HG02973 (cell line): ENCODE results near the gene ODAD4.
"Not testable (repeated sequence)": the region's sequence is repeated elsewhere in the genome, so short reads cannot be mapped to it uniquely, and the experiment has no call there.

Source experiments
- ATAC-seq: cut with Tn5 transposase; IDR thresholded peaks from one replicate; pipeline ENCODE4 v1.9.1; 2021; ENCODE audit warnings: moderate library complexity; ENCODE audit not compliant: unreplicated experiment

ODAD4 gene

DNA sequence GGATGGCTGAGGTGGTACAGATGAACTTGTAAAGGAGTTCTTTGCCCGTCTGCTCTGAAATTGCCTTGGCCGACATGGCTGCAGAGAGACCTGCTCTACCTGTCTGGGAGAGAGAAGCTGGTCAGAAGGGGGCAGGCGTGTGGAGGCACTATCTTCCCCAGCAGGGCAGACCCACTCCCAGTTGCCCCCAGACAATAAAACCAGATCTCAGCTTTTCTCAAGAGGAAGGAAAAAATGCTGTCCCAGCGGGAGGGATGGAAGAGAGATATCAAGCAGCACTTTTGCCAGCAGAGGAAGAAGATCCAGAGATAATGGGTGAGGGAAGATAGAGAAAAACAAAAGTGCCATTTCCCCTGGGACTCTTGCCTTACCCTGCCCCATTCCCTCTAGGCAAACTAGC lies 16.6 kb upstream of the ODAD4 start:
- ATAC-seq = no peak

DNA sequence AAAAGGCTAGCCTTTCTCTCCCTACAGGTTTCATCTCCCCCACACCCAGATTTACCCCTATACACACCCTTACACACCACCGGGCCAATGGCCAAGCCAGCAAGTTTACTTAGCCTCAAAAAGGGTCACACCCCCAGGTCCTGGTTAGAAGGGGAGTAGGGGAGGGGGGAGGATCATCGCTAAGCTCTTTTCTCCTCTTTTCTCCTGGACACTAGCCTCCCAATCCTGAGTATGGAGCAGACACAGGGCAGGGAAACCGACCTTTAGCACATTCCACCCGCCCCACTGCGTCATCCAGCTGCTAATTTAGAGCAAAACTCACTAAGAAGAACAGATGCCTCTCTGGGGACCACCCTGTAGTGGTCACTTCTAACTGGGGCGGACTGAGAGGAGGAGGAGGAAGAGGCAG lies 16.1 kb upstream of the ODAD4 start:
- no peak for ATAC-seq

DNA sequence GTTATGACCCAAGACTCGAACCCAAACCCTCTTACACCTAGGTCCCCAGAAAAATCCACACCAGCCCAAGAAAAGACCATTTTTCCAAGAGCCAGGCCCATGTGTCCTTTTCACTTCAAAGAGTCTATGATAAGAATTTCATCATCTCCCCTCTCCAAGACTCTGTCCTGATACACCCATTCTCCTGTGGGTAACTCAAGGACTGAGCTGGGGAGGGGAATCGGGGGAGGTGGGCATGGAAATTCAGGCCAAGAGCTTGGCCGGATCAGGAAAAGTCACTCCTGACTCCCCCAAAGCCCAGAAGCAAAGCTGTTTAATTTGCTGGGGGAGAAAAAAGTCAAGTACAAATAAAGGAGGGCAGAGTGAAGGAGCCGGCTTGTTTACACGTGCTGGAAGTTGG lies 15.4 kb upstream of the ODAD4 start:
- ATAC-seq = no peak

DNA sequence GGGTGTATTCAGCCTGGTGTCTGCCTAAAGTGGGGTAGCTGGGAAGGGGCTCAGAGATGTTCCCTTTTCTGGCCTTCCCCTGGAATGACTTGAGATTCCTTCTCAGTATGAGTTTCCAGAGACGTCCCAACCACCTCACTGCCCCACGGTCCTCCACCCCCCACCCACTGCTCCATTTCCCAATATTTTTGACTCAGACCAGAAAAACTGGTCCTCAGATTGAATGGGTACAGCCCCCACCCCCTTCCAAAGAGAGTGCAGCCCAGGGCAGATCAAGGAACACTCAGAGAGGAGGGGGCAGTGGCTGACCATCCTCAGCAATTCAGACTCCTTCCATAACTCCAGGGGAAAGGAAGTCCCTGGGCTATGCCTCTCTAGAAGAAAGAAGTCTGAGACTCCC lies 14.9 kb upstream of the ODAD4 start:
- no peak for ATAC-seq

DNA sequence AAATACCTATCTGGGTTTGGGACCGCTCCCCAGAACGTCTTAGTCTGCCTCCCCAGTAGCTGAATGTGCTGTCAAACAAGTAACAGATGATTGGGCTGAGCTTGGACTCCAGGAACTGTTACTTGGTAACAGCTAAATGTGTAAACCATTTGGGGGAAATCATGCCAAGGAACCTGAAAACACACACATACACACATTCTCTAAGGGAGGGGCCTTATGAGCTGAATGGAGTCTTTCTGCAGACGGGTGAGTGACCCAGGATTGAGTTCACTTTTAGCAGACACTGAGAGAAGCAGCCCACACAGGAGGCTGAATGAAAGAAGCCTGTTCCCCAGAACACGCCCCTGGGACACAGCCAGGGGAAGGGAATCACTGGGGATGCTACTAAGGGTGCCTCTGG lies 13.2 kb upstream of the ODAD4 start:
- ATAC-seq = no peak

DNA sequence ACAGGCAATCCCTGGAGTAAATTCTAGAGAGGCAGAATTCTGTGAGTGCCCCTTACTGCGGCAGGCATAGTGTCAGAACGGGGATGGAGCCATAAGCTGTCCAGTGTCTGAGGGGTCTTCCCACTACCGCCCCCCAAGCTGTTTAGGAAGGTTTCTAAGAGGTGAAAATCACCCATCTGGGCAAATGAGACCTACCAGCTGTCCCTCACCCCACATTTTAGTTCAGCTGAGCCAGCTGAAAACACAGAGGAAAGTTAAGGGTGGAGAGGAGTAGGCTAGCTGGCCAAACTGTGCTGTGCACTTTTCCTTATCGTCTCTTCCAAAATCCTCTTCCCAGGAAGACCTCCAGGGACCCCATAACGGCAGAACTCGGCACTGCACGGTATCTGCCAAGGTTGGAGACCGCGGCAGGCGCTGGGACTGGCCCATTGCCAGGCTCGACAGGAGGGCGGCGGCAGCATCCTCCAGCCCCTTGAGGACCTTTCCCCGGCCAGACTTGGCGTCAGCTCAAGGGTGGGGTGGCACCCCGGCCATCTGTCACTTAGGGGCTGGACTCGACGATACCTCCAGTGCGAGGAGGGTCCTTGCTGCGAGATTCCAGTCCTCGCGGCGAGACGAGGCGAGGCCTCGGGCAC lies 12.6 kb upstream of the ODAD4 start:
- ATAC-seq = peak; percentile 11

DNA sequence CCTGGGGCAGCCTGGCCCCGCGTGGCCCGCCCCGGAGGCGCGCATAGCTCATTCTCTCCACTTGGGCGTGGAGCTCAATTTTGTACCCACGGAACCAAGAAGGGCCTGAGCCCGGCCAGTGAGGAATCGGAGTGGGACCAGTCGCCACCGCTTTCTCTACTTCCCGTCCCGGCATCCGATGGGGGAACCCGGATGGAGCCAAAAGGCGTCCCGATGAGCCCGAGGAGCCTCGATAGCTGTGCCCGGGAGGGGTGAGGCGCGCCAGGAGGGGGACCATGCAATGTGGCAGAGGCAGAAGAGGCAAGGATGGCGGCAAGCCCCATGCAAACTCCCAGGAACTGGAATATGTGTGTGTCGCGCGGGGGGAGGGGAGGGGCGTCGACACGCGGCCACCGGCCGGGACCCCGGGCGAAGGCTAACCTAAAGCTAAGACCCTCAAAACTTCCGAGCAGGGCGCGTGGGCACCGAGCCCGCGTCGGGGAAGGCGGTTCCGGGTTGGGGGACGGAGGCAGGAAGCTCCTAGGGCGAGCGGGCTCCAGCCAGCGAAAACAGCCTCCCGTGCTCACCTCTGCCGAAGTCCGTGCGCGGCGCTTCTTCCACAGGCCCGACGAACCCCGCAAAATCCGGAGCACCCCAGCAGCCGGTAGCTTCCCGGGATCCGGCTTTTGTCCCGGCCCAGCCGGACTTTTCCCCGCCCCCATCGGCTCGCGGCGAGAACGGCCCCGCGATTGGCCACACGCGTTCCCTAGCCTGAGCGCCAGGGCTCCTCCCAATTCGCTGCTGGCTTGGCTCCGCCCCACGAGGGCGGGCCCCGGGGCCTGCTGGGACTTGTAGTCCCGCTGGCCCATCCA lies 11.9 kb upstream of the ODAD4 start, which contains the start of gene ACLY:
Gene ACLY, minus strand, starts transcription at position 638 of the 851 bp plus-strand sequence. CDS start 5,078 bp downstream, outside the sequence.
- ATAC-seq = peak; percentile 87

DNA sequence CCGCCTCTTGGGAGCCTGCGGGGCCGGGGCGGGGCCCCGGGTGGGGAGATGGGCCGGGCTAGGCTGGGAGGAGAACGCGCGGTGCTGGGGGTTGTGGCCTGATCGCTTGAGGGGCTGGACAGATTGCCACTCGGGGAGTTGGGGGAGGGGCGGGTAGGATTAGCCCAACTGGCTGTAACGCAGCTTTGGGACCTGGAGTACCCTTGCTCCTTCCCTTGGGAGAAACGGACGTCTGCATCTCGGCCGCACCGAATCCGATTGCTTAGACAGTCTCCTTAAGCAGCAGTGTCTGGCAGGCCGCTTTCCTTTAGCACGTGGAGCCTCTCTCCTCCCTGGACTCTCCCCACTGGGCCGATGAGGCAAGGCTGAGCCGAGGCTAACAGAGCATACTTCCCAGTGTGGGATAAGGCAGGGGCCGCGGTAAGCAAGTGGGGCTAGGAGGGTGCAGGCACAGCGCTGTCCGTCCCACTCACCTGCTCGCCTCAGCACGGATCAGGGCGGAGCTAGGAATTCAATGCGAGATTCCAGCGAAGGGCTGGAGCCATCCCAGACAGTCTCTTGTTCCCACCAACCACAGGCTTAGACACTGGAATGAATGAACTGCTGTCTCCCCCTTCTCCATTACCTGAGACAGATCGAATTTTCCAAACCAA lies 11.1 kb upstream of the ODAD4 start:
- no peak for ATAC-seq

DNA sequence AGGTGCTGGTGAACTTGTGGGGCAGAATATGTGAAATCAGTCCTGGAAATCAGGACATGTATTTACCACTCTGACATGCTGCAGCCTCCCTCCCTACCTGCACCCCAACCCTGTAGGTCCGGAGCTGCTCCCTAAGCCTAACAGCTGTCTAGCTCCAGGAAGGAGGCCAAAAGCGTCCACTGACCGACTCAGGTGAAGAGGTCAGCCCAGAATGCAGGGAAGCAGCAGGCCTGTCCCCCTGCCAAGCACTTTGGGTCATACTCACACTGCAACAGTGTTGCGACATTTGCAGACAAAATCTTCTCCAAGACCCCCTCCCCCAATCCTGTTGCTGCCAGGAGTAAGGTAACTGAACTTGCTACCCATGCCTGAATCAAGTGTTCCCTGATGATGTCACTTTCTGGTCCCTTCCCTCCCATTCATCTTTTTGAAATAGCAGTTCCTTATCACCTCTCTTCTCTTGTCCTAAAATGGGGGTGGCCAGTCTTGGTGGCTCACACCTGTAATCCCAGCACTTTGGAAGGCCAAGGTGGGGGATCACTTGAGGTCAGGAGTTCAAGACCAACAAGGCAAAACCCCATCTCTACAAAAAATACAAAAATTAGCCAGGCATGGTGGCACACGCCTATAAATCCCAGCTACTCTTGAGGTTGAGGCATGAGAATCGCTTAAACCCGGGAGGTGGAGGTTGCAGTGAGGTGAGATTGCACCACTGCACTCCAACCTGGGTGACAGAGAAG lies 10.4 kb upstream of the ODAD4 start:
- no peak for ATAC-seq

DNA sequence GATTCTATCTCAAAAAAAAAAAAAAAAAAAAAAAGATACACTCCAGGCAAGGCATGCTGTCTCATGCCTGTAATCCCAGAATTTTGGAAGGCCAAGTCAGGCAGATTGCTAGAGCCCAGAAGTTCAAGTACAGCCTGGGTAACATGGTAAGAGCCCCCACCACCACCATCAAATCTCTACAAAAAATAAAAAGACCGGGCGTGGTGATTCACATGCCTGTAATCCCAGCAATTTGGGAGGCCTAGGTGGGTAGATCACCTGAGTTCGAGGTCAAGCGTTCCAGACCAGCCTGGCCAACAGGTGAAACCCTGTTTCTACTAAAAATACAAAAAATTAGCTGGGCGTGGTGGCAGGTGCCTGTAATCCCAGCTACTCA lies 9.8 kb upstream of the ODAD4 start:
- ATAC-seq = no peak

DNA sequence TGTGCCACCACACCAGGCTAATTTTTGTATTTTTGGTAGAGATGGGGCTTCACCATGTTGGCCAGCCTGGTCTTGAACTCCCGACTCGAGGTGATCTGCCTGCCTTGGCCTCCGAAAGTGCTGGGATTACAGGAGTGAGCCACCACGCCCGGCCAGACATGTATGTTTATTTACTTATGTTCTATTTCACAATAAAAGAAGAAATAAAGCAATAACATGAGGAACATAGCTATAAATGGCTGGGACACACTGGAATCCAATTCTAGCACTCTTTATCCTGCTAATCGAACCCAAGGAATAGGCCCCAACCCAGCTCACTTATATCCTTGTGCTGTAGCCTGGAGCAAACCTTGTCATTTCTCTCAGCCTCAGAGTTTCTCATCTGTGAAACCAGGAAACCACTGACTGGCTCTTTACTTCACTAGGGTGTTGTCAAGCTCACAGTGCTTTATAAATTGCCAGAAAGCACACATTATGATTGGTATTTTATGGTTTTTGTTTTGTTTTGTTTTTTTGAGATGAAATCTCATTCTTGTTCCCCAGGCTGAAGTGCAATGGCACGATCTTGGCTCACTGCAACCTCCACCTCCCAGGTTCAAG lies 4.3 kb upstream of the ODAD4 start:
- ATAC-seq = no peak

DNA sequence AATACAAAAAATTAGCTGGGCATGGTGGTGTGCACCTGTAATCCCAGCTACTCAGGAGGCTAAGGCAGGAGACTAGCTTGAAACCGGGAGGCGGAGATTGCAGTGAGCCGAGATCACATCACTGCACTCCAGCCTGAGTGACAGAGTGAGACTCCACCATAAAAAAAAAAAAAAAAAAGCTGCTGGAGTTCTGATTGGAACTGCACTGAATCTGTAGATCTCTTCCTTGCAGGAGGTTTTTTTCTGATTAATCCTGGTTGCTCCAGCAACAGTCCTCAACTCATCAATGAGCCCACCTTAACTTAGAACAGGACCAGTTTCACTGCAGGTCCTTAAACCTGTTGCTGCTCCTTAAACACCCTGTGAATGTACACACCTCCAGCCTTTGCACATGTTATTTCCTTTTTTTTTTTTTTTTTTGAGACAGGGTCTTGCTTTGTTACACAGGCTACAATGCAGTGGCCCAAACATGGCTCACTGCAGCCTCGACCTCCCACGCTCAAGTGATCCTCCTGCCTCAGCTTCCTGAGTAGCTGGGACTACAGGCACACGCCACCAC lies 1.6 kb upstream of the ODAD4 start:
- ATAC-seq = no peak

DNA sequence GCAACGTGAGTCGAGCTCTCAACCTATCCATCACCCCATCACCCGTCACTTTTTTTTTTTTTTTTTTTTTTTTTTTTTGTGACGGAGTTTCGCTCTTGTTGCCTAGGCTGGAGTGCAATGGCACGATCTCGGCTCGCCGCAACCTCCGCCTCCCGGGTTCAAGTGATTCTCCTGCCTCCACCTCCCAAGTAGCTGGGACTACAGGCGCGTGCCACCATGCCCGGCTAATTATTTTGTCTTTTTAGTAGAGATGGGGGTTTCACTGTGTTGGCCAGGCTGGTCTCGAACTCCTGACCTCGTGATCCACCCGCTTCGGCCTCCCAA lies 378 bp downstream of the ODAD4 start:
- peak; percentile 20 for ATAC-seq

DNA sequence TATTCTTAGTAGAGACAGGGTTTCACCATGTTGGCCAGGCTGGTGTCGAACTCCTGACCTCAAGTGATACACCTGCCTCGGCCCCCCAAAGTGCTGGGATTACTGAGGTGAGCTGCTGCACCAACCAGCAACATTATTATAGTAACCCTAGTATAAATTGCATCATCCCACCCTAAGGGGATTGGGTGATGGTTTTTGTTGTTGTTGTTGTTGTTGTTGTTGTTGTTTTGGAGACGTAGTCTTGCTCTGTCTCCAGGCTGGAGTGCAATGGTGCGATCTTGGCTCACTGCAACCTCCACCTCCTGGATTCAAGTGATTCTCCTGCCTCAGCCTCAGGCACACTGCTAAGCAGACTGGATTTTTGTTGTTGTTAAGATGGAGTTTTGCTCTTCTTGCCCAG lies 1.3 kb downstream of the ODAD4 start:
- not testable (repeated sequence) for ATAC-seq

DNA sequence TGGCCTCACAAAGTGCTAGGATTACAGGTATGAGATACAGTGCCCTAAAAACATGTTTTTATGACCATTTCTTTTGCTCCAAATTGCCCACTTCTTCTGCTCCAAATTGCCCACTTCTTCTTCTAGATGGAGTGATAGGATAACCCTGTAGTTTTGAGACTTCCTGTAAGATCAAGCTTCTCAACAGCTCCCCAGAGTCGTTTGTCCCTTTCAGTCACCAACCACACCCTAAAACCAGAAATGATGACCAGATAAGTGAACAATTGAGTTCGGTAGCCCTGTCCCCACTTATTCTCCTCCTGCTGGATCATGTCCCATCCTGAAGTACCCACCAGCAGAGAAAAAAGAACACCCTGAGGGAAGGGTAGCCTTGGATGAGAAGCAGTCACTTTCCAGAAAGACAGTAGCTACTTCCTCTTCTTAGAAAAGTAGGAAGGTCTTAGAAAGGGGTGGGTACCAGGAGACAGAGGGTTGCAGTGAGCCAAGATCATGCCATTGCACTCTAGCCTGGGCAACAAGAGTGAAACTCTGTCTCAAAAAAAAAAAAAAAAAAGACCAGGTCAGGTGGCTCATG lies 2.5 kb downstream of the ODAD4 start:
- ATAC-seq = no peak

DNA sequence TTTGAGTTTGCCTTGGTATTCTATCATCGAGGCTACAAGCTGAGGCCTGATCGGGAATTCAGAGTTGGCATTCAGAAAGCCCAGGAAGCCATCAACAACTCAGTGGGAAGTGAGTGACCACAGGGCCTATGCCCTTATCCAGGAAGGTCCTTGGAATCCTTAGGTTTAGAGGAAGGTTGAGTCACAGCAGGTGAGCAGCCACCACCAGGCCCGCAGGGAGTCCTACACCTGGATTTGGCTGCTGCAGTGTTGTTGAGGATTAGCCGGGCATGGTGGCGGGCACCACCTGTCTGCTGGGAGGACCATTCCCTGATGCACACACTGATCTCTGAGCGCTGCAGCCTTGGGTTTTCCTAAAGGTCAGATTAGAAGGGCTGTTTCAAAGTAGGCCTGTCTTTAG lies 5.2 kb downstream of the ODAD4 start:
- ATAC-seq = no peak

DNA sequence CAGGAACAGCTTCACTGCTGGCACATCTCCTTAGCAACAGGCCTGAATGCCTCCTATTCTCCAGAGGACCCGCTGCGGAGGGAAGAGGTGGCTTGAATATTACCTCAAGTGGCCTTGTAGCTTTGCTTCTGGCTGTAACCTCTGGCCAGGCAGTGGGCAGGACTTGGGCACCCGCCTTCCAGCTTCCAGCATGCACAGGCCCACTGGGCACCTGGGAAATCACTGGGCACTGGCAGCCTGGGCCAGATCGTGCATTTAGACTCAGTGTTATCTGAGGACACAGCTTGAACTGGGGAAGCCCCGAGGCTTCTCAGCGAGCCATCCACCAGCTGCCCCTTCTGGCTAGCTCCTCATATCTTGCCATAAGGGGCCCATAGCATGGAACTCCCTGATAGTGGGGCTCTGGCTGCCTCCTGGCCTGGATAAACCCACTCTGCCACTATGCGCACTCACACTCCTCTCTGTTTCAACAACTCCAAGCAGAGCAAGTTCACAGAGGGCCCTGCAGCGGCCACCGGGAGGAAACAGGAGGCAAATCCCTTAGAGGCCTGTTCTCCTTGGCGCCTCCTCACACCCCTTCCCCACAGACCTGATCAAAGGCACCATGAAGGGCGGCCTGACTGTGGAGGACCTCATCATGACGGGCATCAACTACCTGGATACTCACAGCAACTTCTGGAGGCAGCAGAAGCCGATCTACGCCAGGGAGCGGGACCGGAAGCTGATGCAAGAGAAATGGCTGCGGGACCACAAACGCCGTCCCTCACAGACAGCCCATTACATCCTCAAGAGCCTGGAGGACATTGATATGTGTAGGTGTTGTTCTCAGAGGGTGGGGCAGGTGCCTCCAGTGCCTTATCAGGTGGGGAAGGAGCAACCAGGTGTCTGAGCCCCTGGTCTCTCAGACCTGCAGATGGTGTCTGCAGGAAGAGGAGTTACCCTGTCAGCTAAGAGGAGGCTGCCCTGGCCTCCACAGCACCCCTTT lies 7.8 kb downstream of the ODAD4 start:
- no peak for ATAC-seq

DNA sequence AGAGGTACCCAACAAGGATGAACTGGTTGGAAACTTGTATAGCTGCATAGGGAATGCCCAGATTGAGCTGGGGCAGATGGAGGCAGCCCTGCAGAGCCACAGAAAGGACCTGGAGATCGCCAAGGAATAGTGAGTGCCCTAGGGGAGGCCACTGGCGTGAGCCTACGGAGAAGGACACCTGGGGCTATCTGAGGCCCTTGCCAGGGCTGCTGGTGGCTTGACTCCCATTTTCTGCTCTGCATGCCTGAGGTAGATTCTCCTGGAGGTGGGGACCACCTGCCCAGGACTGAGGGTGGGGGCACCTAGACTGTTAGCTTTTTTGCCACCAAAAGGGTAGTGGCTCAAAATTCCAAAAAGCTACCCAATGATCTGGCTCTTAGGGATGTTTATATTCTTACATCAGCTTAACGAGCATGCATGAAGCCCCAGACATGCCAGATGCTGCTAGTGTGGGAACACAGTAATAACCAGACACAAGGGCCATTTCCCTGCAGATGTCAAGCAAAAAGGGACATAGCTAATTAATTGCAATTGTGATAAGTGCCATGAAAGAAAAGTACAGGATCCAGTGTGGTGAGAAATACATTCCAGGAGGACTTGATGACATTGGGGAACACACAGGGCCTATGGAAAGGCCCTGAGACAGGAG lies 8.8 kb downstream of the ODAD4 start:
- no peak for ATAC-seq

DNA sequence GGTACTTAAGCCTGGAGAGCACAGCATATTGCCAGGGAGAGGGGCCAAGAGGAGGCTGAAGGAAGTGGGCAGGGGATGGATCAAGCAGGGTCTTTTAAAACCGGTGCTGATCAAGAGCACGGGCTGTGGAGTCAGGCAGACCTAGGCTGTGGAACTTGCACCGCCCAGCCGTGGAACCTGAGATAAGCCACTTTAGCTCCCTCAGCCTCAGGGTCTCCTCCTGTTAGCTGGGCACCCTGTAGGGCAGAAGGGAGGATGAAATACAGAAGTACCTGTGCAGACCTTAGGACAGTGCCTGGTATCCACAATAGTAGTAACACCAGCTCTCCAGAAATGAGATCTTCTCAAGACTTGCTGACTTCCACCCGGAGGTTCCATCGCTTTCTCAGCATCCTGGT lies 9.3 kb downstream of the ODAD4 start:
- ATAC-seq = no peak
